HUES48 (cell line): ENCODE measurements around the gene PITPNM3.
A peak's percentile ranks its signal among the peaks of the same experiment; 100 is the strongest.

ENCODE experiments used
- H3K27ac ChIP-seq: one replicate; pipeline ENCODE4 v1.7.0; 2013; ENCODE audit warnings: low read depth, low read length, inconsistent platforms
- H3K27me3 ChIP-seq: 2 replicates; pipeline ENCODE4 v1.6.1; 2013; ENCODE audit warnings: mild to moderate bottlenecking, low read length; ENCODE audit not compliant: control insufficient read depth, insufficient read depth
- H3K36me3 ChIP-seq: 2 replicates; pipeline ENCODE4 v1.6.1; 2013; ENCODE audit warnings: low read length; ENCODE audit not compliant: control insufficient read depth, insufficient read depth
- H3K4me1 ChIP-seq: 2 replicates; pipeline ENCODE4 v1.6.1; 2013; ENCODE audit warnings: mild to moderate bottlenecking, low read length; ENCODE audit not compliant: control insufficient read depth, insufficient read depth
- H3K4me3 ChIP-seq: 2 replicates; pipeline ENCODE4 v1.5.1; 2013; ENCODE audit warnings: mild to moderate bottlenecking, low read depth, low read length
- H3K9ac ChIP-seq: 2 replicates; pipeline ENCODE4 v1.6.1; 2013; ENCODE audit warnings: mild to moderate bottlenecking, low read depth, low read length, moderate library complexity
- H3K9me3 ChIP-seq: 2 replicates; pipeline ENCODE4 v1.6.1; 2013; ENCODE audit warnings: low read length; ENCODE audit not compliant: control insufficient read depth, insufficient read depth

PITPNM3 gene

DNA sequence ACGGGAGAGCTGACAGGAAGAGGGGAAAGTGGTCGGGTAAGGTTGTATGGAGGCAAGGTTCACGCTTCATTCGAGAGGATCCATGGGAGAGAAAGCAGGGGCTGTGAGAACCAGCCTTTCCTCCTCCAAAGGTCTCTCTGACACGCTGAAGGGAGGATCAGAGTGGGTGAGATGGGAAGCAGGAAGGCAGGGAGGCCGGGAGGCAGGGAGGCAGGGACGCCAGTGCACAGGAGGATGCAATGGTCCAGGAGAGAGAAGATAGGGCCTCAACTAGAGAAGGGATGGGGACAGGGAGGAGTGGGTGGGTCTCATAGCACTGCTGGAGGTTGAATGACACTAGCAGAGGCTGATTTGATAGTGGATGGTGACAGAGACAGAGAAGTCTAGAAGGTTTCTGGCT is 58.0 kb downstream of the PITPNM3 start:
- Histone ChIP-seq H3K9me3 (no peaks in the 10 kb centered on the region), H3K9ac (no peak overlapping the region), H3K27me3 (peaks cover 5% of the 10 kb centered on the region), H3K4me3 (no peak overlapping the region), H3K27ac (no peak overlapping the region), H3K4me1 (peaks cover 23% of the 10 kb centered on the region), H3K36me3 (no peaks in the 10 kb centered on the region)

DNA sequence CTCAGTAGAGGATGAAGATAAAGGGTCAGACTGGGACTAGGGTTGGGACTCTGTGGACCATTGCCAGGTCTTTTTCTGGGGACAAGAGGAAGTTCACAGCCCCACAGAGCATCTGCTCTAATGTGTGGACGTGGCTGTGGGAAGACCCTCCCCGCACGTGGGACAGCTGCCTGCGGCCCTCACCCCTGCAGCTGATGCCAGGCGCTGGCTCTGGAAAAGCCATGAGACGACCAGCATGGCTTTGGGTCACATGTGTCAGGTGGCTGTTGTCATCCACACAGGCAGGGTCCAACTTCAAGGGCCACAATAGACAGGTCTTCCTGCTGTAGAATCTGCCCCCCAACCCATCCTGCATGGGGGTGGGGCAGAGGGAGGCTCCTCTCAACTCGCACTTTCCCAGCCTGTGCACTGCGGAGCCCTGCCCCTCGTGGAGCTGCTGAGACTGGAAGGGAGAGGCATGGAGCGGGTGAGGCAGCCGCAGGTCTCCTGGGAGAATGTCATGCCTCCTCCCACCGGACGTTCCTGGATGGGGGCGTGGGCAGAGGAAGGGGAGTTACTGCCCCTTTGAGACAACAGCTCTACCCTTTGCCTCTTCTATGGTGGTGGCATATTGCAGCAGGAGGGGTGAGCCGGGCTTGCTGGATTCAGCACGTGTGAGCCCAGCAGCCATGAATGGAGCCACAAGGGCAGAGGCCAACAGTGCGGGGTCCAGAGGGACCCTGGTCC is 58.7 kb downstream of the PITPNM3 start:
- no peak overlapping the region for H3K4me3 ChIP-seq
- H3K4me1 ChIP-seq: peaks cover 23% of the 10 kb centered on the region
- peaks cover 5% of the 10 kb centered on the region for H3K27me3 ChIP-seq
- no peaks in the 10 kb centered on the region for H3K9me3 ChIP-seq
- H3K9ac ChIP-seq: no peak overlapping the region
- H3K27ac ChIP-seq: no peak overlapping the region
- no peaks in the 10 kb centered on the region for H3K36me3 ChIP-seq

DNA sequence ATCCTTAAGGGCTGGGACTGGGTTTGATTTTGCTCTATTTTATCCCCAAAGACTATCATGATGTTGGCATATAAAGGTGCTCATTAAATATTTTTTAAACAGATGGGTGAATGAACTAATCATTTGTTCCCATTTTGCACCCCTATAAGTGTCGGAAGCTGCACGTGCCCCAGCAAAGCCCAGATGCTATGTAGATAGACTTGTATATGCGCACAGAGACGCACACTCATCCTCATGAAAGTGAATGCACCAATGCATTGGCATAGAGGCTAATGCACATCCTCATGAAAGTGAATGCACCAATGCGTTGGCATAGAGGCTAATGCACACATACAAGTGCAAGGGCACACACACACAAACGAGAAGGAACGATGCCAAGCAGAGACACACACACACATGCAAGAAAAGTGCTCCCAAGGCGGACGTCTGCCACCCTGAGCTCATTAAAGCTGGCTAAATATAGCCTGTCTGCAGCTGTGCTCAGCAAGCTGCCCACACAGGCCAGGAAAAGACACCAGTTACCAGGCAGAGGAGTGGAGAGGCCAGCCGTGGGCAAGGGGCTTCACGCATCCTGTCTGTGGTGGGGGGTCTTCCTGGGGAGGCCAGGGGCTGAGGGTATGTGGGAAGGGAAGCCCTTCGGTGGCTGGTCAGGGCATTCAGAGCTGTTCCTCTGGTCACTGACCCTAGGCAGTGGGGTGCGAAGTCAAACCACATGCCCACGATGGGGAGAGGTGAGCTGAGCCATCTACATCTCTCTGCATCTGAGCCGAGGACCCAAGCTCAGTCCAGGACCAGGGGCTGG is 59.5 kb downstream of the PITPNM3 start:
- Histone ChIP-seq H3K9ac (no peak overlapping the region), H3K36me3 (no peaks in the 10 kb centered on the region), H3K9me3 (no peaks in the 10 kb centered on the region), H3K4me1 (peaks cover 23% of the 10 kb centered on the region), H3K4me3 (no peak overlapping the region), H3K27me3 (peaks cover 5% of the 10 kb centered on the region), H3K27ac (no peak overlapping the region)

DNA sequence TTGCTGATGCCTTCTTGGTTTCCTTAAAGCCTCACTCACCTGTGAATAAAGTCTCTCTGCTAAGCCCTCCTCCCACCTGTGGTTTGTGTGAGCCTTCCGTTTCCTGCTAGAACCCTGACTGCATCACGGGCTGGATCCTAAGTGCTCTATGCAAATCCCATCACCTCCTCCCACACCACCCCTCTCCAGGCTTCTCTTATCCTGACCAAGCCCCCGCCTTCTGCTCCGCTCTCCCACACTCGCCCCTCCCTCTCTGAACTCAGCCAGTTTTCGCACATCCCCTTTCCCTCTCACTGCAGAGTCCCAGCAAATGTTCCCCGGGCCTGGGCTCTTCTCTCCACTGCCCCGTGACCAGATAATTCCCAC is 60.3 kb downstream of the PITPNM3 start:
- H3K4me3 ChIP-seq: peak overlapping the region; percentile 55
- H3K4me1 ChIP-seq: peaks cover 20% of the 10 kb centered on the region
- H3K36me3 ChIP-seq: no peaks in the 10 kb centered on the region
- H3K9me3 ChIP-seq: no peaks in the 10 kb centered on the region
- peak overlapping the region; percentile 66 for H3K27ac ChIP-seq
- peaks cover 5% of the 10 kb centered on the region for H3K27me3 ChIP-seq
- H3K9ac ChIP-seq: no peak overlapping the region

DNA sequence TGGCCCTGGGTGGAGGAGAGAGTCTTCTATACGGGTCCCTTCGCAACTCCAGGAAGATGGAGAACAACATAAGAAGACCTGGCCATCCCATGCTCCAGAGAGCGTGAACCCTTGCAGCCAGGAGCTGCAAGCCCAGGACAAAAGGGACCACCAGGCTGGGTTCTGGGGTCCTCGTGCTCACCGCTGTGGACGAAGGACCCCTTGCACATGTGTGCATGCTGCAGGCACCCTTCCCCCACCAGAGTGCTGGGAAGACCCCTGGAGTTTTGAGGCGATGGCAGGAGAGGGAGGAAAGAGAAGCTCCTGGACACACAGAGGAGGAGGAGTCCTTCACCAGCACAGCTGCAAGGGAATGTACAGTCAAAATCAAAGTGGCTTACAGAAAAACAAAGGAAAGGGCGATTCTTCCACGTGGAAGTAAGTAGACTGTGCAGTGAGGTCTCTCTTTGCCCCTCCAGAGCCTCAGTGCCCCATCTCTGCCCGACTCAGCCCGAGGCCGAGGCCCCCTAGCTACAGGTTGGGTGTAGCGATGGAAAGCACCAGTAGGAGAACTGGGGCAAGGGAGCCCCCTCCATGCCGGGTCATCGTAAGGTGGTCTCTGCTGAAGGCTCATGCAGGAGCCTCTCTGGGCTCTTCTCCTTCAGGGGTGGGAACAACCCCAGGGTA is 60.8 kb downstream of the PITPNM3 start:
- Histone ChIP-seq H3K27me3 (peaks cover 5% of the 10 kb centered on the region), H3K36me3 (no peaks in the 10 kb centered on the region), H3K9ac (no peak overlapping the region), H3K27ac (peak overlapping the region; percentile 66), H3K4me1 (peaks cover 19% of the 10 kb centered on the region), H3K4me3 (peak overlapping the region; percentile 55), H3K9me3 (no peaks in the 10 kb centered on the region)

DNA sequence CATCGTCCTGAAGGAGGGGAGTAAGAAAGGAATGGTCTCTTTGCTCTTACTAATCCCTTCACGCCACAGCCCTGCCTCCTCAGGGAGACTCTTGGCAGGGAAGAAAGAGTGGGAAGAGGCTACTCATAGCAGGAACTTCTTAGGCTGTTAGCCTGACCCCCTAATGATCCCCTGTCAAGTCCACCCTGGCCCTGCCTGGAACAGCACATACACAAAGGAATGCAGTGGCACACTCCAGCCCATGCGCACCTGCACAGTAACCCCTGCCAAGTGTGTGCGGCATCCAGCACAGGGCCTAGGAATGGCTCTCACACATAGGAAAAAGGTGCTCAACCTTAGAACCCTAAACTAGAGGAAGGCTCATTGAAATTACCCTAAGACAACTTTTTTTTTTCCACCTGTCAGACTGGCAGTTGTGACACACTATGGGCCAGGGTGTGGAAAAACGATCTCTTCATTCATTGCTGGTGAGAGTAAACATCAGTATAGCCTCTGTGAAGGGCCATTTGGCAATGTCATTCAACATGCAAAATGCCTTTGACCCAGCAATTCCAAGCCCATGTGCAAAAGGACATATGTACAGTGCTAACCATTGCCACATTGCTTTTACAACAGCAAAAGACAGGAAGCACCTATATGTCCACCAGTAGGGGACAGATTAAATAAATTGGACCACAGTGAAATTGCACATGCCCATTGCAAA is 62.0 kb downstream of the PITPNM3 start:
- Histone ChIP-seq H3K9me3 (no peaks in the 10 kb centered on the region), H3K9ac (no peak overlapping the region), H3K4me1 (peaks cover 19% of the 10 kb centered on the region), H3K27me3 (peaks cover 5% of the 10 kb centered on the region), H3K36me3 (no peaks in the 10 kb centered on the region), H3K4me3 (no peak overlapping the region), H3K27ac (no peak overlapping the region)

DNA sequence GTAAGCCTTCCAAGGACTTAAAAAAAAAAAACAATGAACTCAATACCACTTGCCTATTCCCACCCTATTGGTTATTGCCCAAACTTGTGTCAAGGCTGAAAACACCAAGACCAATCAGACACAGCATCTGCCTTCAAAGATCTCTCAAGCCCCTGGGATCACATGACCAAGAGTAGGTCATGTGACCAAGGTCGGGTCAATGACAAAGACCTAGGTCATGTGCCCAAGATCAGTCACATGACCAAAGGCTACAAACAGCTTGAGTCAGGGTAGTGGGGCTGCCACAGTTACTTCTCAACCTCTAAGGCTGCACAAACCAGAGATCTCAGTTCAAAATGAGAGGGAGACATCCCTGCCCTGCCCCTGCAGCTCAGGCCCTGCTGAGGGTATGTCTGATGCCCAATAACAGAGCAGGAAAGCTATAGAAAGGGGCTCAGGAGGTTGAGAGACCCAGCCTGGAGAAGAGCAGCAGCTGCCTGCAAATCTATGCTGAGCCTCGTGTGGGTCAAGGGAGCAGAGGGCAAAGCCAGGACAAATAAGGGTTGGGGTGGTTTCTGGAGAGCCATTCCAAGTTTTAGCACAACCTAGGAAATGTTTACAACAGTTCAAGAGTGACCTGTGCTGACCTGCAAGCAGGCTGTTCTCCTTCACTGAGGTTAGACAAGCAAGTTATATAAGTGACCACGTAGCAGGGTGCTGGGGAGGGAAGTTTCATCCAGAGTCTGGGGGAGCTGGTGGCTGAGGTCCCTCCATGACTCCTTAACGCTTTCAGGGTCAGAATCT is 63.3 kb downstream of the PITPNM3 start:
- H3K4me1 ChIP-seq: peaks cover 19% of the 10 kb centered on the region
- H3K4me3 ChIP-seq: no peak overlapping the region
- H3K27ac ChIP-seq: no peak overlapping the region
- no peak overlapping the region for H3K9ac ChIP-seq
- no peaks in the 10 kb centered on the region for H3K36me3 ChIP-seq
- H3K27me3 ChIP-seq: peaks cover 2% of the 10 kb centered on the region; the same call in 1 of the 2 replicates
- H3K9me3 ChIP-seq: no peaks in the 10 kb centered on the region

DNA sequence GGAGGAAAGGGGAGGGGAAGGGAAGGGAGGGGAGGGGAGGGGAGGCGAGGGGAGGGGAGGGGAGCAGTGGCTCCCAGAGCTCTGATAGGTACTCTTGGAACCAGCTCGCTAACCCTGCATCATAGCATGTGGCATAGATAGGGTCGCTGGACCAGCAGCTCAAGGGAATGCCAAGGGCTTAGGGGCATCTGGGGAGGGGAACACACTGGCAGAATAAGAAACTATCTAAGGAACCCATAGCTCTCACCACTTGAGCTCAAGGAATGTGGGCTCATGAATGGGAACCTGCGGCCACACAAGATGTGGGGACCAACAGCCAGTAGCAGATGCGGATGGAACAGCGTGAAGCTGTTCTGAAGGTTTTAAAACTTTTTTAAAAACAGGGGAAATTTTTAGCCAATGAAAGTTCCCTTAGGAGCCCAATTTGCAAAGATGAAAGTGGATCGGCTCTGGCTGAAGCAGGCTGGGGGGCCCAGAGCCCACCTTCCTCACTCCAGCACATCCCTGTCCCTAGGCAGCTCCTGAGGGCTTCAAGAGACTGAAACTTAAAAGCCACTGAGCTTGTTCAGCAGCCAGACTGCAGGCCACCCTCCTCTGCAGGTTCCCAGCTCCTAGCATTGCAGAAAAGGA is 65.2 kb downstream of the PITPNM3 start:
- Histone ChIP-seq H3K9me3 (no peaks in the 10 kb centered on the region), H3K9ac (no peak overlapping the region), H3K27ac (no peak overlapping the region), H3K27me3 (no peaks in the 10 kb centered on the region), H3K36me3 (no peaks in the 10 kb centered on the region), H3K4me1 (peaks cover 22% of the 10 kb centered on the region), H3K4me3 (no peak overlapping the region)

DNA sequence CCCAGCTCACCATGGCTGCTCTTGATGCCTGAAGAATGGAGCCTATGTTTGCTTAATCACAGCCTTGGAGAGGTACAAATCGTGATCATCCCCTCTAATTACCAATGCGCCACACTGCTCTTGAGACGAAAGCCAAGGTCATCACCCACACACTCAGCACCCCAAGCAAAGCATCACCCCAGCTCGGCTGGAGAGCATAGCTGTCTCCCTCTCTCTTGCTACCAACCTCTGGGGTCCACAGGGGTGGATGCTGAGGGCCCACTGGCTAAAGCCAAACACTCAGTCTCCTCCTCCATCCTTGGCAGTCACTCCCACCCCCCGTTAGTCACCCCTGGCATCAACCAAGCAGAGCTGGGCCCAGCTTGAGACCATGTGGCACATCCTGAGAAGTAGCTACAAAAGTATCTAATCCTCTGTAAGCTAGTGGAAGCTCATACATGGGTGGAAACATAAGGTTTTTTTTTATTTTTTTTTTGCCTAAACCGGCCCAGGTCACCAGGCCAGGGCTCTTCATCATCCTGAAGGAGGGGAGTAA is 67.3 kb downstream of the PITPNM3 start:
- no peak overlapping the region for H3K4me3 ChIP-seq
- no peak overlapping the region for H3K27ac ChIP-seq
- peaks cover 14% of the 10 kb centered on the region; the same call in 1 of the 2 replicates for H3K4me1 ChIP-seq
- no peaks in the 10 kb centered on the region for H3K27me3 ChIP-seq
- H3K9ac ChIP-seq: no peak overlapping the region
- no peaks in the 10 kb centered on the region for H3K9me3 ChIP-seq
- no peaks in the 10 kb centered on the region for H3K36me3 ChIP-seq
